HG03460 (cell line): ENCODE measurements around the gene NOX5.
"Not testable (repeated sequence)": the region's sequence is repeated elsewhere in the genome, so short reads cannot be mapped to it uniquely, and the experiment has no call there.

Source experiments
- ATAC-seq: cut with Tn5 transposase; IDR thresholded peaks from one replicate; pipeline ENCODE4 v1.9.1; 2021; ENCODE audit not compliant: unreplicated experiment

The NOX5 gene

GRCh38 chr15:69049976-69050375, 35.5 kb downstream of the NOX5 start:
- no peak for ATAC-seq

GRCh38 chr15:69055251-69055650, 40.8 kb downstream of the NOX5 start:
- ATAC-seq: no peak

GRCh38 chr15:69056365-69056764, 41.9 kb downstream of the NOX5 start:
- ATAC-seq: no peak

GRCh38 chr15:69058830-69059556, 44.5 kb downstream of the NOX5 start:
- ATAC-seq: no peak

GRCh38 chr15:69059557-69059943, 45.1 kb downstream of the NOX5 start:
- no peak for ATAC-seq

- ATAC-seq: no peak
Observed at GRCh38 chr15:69060041-69060481, 45.6 kb downstream of the NOX5 start.

- no peak for ATAC-seq
Observed at GRCh38 chr15:69060744-69061143, 46.2 kb downstream of the NOX5 start.

- ATAC-seq: no peak
Observed at GRCh38 chr15:69061414-69061842, 46.9 kb downstream of the NOX5 start.

GRCh38 chr15:69064649-69065048, 50.2 kb downstream of the NOX5 start:
- ATAC-seq: no peak

GRCh38 chr15:69066007-69066995, 51.8 kb downstream of the NOX5 start:
- no peak for ATAC-seq

- no peak for ATAC-seq
Observed at GRCh38 chr15:69067296-69067695, 52.8 kb downstream of the NOX5 start.

- no peak for ATAC-seq
Observed at GRCh38 chr15:69068157-69068556, 53.7 kb downstream of the NOX5 start.

- ATAC-seq: not testable (repeated sequence)
Observed at GRCh38 chr15:69069290-69069689, 54.8 kb downstream of the NOX5 start.

GRCh38 chr15:69069996-69070395, 55.5 kb downstream of the NOX5 start:
- no peak for ATAC-seq

GRCh38 chr15:69070396-69070795, 55.9 kb downstream of the NOX5 start:
- no peak for ATAC-seq

- ATAC-seq: no peak
Observed at GRCh38 chr15:69071260-69071659, 56.8 kb downstream of the NOX5 start.

GRCh38 chr15:69072906-69073305, 58.4 kb downstream of the NOX5 start:
- no peak for ATAC-seq

GRCh38 chr15:69074001-69074842, 59.7 kb downstream of the NOX5 start:
- ATAC-seq: no peak

GRCh38 chr15:69074843-69075224, 60.3 kb downstream of the NOX5 start:
- ATAC-seq: no peak

- no peak for ATAC-seq
Observed at GRCh38 chr15:69075440-69075839, 60.9 kb downstream of the NOX5 start.

- ATAC-seq: no peak
Observed at GRCh38 chr15:69076756-69077155, 62.3 kb downstream of the NOX5 start.
